PC-3 (cell line): Measurements from ENCODE around the gene ESYT2. TPM values are rescaled to one million over a fixed set of nuclear protein-coding genes. Genes with fewer than 3 reads are reported as not detected.

ENCODE experiments used
- ATAC-seq: fragments of 200-7000 bp; cut with Tn5 transposase; 2 replicates; pipeline ENCODE4 v1.9.1; 2020; ENCODE audit warnings: mild to moderate bottlenecking, moderate library complexity
- BruUV-seq: library from RNA; stranded (reverse); fragments of 400-500 nt; replicated peaks from 2 replicates; lab custom pipeline; 2021; lab: Mats Ljungman, UMichigan
- CTCF ChIA-PET: fragments of 300-600 bp; sonication (Branson Sonifier 250); formaldehyde crosslinking; loops from one replicate; lab custom pipeline; 2022; ENCODE audit warnings: antibody characterized with exemption; lab: Charles Lee
- POLR2A ChIA-PET: fragments of 300-600 bp; sonication (Branson Sonifier 250); formaldehyde crosslinking; loops from one replicate; lab custom pipeline; 2022; ENCODE audit warnings: antibody characterized with exemption; ENCODE audit not compliant: unreplicated experiment; lab: Charles Lee
- DNase-seq: peaks from one replicate; pipeline ENCODE4 v3.0.0-alpha.2; 2015
- H2AFZ ChIP-seq: fragments of 300-600 bp; sonication (generic); 2 replicates; pipeline ENCODE4 v1.6.0; 2016; ENCODE audit warnings: antibody characterized with exemption, low read length
- H3F3A ChIP-seq: fragments of 300-600 bp; sonication (generic); one replicate; pipeline ENCODE4 v1.6.0; 2017; ENCODE audit warnings: antibody characterized with exemption, low read length, control low read depth, mild to moderate bottlenecking; ENCODE audit not compliant: unreplicated experiment
- H3K27ac ChIP-seq: fragments of 300-600 bp; sonication (generic); 2 replicates; pipeline ENCODE4 v1.5.1; 2016; ENCODE audit warnings: mild to moderate bottlenecking, low read length
- H3K27me3 ChIP-seq: fragments of 300-600 bp; sonication (generic); 2 replicates; pipeline ENCODE4 v1.6.1; 2016; ENCODE audit warnings: low read length, mixed read lengths
- H3K36me3 ChIP-seq: fragments of 300-600 bp; sonication (generic); 2 replicates; pipeline ENCODE4 v1.6.1; 2016; ENCODE audit warnings: low read depth, mixed run types, low read length, mixed read lengths
- H3K4me1 ChIP-seq: fragments of 300-600 bp; sonication (generic); 2 replicates; pipeline ENCODE4 v1.5.1; 2016; ENCODE audit warnings: low read length; ENCODE audit not compliant: insufficient read depth
- H3K4me2 ChIP-seq: fragments of 300-600 bp; sonication (generic); 2 replicates; pipeline ENCODE4 v1.6.0; 2016; ENCODE audit warnings: low read length
- H3K4me3 ChIP-seq: fragments of 300-600 bp; sonication (generic); 2 replicates; pipeline ENCODE4 v1.5.1; 2016; ENCODE audit warnings: mild to moderate bottlenecking, low read length, mixed read lengths
- H3K79me2 ChIP-seq: fragments of 300-600 bp; sonication (generic); 2 replicates; pipeline ENCODE4 v1.6.1; 2017; ENCODE audit warnings: low read length, mixed read lengths
- H3K9ac ChIP-seq: fragments of 300-600 bp; sonication (generic); 2 replicates; pipeline ENCODE4 v1.6.0; 2016; ENCODE audit warnings: mild to moderate bottlenecking, low read length
- H3K9me2 ChIP-seq: fragments of 300-600 bp; sonication (generic); replicated peaks from 2 replicates; pipeline ENCODE4 v1.6.1; 2016; ENCODE audit warnings: mixed run types, low read length, mixed read lengths
- H3K9me3 ChIP-seq: fragments of 300-600 bp; sonication (generic); 2 replicates; pipeline ENCODE4 v1.6.1; 2016; ENCODE audit warnings: low read length, mixed read lengths
- H4K20me1 ChIP-seq: fragments of 300-600 bp; sonication (generic); 2 replicates; pipeline ENCODE4 v1.6.1; 2016; ENCODE audit warnings: low read length, mixed read lengths
- EZH2 ChIP-seq: fragments of 300-600 bp; sonication (generic); IDR thresholded peaks from one replicate; pipeline ENCODE4 v1.6.1; 2017; ENCODE audit warnings: antibody characterized with exemption, mild to moderate bottlenecking, low read length; ENCODE audit not compliant: unreplicated experiment
- EZH2phosphoT487 ChIP-seq: fragments of 300-600 bp; sonication (generic); IDR thresholded peaks from 2 replicates; pipeline ENCODE4 v1.6.1; 2018; ENCODE audit warnings: mild to moderate bottlenecking, antibody characterized with exemption, low read length, borderline replicate concordance
- intact Hi-C: fragments of 100-400 bp; cut with micrococcal nuclease; formaldehyde crosslinking; loops from 2 replicates; pipeline ENCODE4 v1.9.0; 2023
- total RNA-seq: library from RNA; depleted of rRNA; stranded (reverse); fragments of >200 nt; gene quantifications from 2 replicates; pipeline ENCODE4 v1.2.3, GENCODE V29; 2014
- TF ChIP-seq, protein P1 (sequence below): fragments of 300-600 bp; sonication (generic); conservative IDR thresholded peaks from 2 replicates; pipeline ENCODE4 v1.5.1; 2017; ENCODE audit warnings: antibody characterized with exemption, low read depth, mild to moderate bottlenecking, low read length

Gene ESYT2
- total RNA-seq, 1 experiment from 2014 or later: 76.1 TPM

DNA sequence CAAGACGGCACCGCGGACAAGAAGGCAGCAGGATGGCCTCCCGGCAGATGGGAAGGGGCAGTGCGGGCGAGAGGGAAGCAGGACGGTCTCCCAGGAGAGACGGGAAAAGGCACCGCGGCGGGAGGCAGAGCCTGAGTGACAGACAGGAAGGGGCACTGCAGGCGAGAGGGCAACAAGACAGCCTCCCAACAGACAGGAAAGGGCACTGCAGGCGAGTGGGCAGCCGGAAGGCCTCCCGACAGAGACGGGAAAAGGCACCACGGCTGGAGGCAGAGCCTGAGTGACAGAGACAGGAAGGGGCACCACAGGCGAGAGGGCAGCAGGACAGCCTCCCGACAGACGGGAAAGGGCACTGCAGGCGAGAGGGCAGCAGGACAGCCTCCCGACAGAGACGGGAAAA, 32.6 kb downstream of the ESYT2 start:
- H3K27me3 ChIP-seq: no peaks in the 10 kb centered on the region
- TF ChIP-seq, protein P1, sequence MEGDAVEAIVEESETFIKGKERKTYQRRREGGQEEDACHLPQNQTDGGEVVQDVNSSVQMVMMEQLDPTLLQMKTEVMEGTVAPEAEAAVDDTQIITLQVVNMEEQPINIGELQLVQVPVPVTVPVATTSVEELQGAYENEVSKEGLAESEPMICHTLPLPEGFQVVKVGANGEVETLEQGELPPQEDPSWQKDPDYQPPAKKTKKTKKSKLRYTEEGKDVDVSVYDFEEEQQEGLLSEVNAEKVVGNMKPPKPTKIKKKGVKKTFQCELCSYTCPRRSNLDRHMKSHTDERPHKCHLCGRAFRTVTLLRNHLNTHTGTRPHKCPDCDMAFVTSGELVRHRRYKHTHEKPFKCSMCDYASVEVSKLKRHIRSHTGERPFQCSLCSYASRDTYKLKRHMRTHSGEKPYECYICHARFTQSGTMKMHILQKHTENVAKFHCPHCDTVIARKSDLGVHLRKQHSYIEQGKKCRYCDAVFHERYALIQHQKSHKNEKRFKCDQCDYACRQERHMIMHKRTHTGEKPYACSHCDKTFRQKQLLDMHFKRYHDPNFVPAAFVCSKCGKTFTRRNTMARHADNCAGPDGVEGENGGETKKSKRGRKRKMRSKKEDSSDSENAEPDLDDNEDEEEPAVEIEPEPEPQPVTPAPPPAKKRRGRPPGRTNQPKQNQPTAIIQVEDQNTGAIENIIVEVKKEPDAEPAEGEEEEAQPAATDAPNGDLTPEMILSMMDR: no peak
- no peak for TF ChIP-seq EZH2
- no peak for TF ChIP-seq EZH2phosphoT487
- CTCF ChIA-PET: no interaction called here
- H3K27ac ChIP-seq: no peak overlapping the region
- H3F3A ChIP-seq: no peaks in the 10 kb centered on the region
- H3K9ac ChIP-seq: no peak overlapping the region
- peaks cover 30% of the 10 kb centered on the region for H3K79me2 ChIP-seq
- H3K9me2 ChIP-seq: no peaks in the 10 kb centered on the region
- peaks cover 18% of the 10 kb centered on the region for H3K36me3 ChIP-seq
- H4K20me1 ChIP-seq: no peaks in the 10 kb centered on the region
- intact Hi-C loops: no loop called here
- DNase-seq (no peak), ATAC-seq (no peak)
- no peak overlapping the region for H3K4me2 ChIP-seq
- H3K4me3 ChIP-seq: no peak overlapping the region
- no peaks in the 10 kb centered on the region for H3K4me1 ChIP-seq
- no TSS peak for BruUV-seq
- no peaks in the 10 kb centered on the region for H3K9me3 ChIP-seq
- POLR2A ChIA-PET: no interaction called here
- no peak overlapping the region for H2AFZ ChIP-seq

DNA sequence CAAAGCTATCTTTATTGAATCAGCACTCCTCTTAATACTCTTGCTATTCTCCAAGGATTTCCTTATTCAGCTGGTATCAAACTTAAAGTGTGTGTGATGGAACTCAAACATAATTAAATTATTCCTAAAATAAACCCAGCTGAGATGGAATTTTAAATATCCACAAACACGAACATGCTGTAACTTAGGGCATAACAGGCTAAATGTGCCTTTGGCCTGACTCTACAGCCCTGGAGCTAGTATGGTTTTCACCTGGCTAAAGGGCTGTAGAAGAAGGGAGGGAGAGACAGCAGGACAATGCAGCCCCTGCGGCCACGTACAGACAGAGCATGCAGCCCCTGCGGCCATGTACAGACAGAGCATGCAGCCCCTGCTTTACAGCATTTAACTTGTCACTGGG, 34.0 kb downstream of the ESYT2 start:
- BruUV-seq: no TSS peak
- Histone ChIP-seq H2AFZ (no peak overlapping the region), H3K4me3 (no peak overlapping the region), H3K36me3 (peaks cover 27% of the 10 kb centered on the region), H3K9ac (no peak overlapping the region), H3F3A (no peaks in the 10 kb centered on the region), H4K20me1 (no peaks in the 10 kb centered on the region), H3K4me2 (no peak overlapping the region), H3K27ac (no peak overlapping the region), H3K9me2 (no peaks in the 10 kb centered on the region), H3K4me1 (no peaks in the 10 kb centered on the region), H3K9me3 (no peaks in the 10 kb centered on the region), H3K27me3 (no peaks in the 10 kb centered on the region), H3K79me2 (peaks cover 16% of the 10 kb centered on the region)
- POLR2A ChIA-PET: no interaction called here
- no peak for DNase-seq
- intact Hi-C loops: no loop called here
- TF ChIP-seq EZH2 (no peak), EZH2phosphoT487 (no peak)
- TF ChIP-seq, protein P1: no peak
- no peak for ATAC-seq
- CTCF ChIA-PET: no interaction called here

DNA sequence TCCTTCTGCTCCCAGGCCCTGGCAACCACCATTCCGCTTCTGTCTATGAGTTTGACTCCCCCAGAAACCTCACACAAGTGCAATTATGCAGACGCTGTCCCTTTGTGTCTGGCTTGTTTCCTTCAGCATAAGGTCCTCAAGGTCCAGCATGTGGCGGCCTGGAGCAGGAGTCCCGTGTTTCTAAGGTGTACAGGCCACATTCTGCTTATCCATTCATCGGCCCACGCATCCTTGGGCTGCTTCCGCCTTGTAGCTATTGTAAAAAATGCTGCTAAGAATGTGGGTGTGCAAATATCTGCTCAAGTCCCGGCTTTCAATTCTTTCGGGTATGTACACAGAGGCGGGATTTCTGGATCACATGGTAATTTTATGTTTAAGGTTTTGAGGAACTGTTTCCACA, 38.2 kb downstream of the ESYT2 start:
- no TSS peak for BruUV-seq
- Histone ChIP-seq H3K27me3 (no peaks in the 10 kb centered on the region), H3F3A (no peaks in the 10 kb centered on the region), H3K4me1 (no peaks in the 10 kb centered on the region), H3K9me2 (no peaks in the 10 kb centered on the region), H3K27ac (no peak overlapping the region), H3K9ac (no peak overlapping the region), H2AFZ (no peak overlapping the region), H3K9me3 (no peaks in the 10 kb centered on the region), H3K79me2 (no peaks in the 10 kb centered on the region), H3K4me2 (no peak overlapping the region), H4K20me1 (no peaks in the 10 kb centered on the region), H3K4me3 (no peak overlapping the region), H3K36me3 (peaks cover 24% of the 10 kb centered on the region)
- TF ChIP-seq, protein P1: no peak
- TF ChIP-seq EZH2: no peak
- TF ChIP-seq EZH2phosphoT487: no peak
- ChIA-PET CTCF (no interaction called here), POLR2A (no interaction called here)
- ATAC-seq: no peak
- intact Hi-C loops: no loop called here
- DNase-seq: no peak
